Measurements from ENCODE around the gene PNKD.

PNKD gene

GRCh38 chr2:218224186-218224585, 46.1 kb upstream of the PNKD start:
- DNase-seq (ENCODE audit: low read depth in 1 of 2, low spot score in 1 of 2): no peak
- no peak for TF ChIP-seq POLR2AphosphoS5 (IDR thresholded peaks at IDR 0.05; ENCODE audit: low read depth)
- TF ChIP-seq REST (IDR thresholded peaks at IDR 0.05; ENCODE audit: insufficient replicate concordance, low read depth): no peak
- TF ChIP-seq GABPA (IDR thresholded peaks at IDR 0.05; ENCODE audit: low read depth): no peak
- TF ChIP-seq CTCF (IDR thresholded peaks at IDR 0.05; ENCODE audit: insufficient read depth, low read length): no peak
- TF ChIP-seq SPI1 (IDR thresholded peaks at IDR 0.05; ENCODE audit: borderline replicate concordance, low read depth): no peak
- H3K4me3 ChIP-seq (replicated peaks; ENCODE audit: insufficient read depth, low read length): no peak overlapping the region
- H3K27me3 ChIP-seq (ENCODE audit: insufficient read depth, poor library complexity, severe bottlenecking): no peaks in the 10 kb centered on the region
- H3K27ac ChIP-seq (replicated peaks): no peak overlapping the region; the same call in 1 of the 2 replicates

GRCh38 chr2:218226903-218227302, 43.4 kb upstream of the PNKD start:
- no peak for TF ChIP-seq REST (IDR thresholded peaks at IDR 0.05; ENCODE audit: insufficient replicate concordance, low read depth)
- no peak for TF ChIP-seq GABPA (IDR thresholded peaks at IDR 0.05; ENCODE audit: low read depth)
- TF ChIP-seq CTCF (IDR thresholded peaks at IDR 0.05; ENCODE audit: insufficient read depth, low read length): no peak
- no peak for TF ChIP-seq POLR2AphosphoS5 (IDR thresholded peaks at IDR 0.05; ENCODE audit: low read depth)
- TF ChIP-seq SPI1 (IDR thresholded peaks at IDR 0.05; ENCODE audit: borderline replicate concordance, low read depth): no peak
- Histone ChIP-seq H3K27me3 (ENCODE audit: insufficient read depth, poor library complexity, severe bottlenecking) (no peaks in the 10 kb centered on the region), H3K4me3 (replicated peaks; ENCODE audit: insufficient read depth, low read length) (no peak overlapping the region), H3K27ac (replicated peaks) (no peak overlapping the region)
- DNase-seq (ENCODE audit: low read depth in 1 of 2, low spot score in 1 of 2): no peak

GRCh38 chr2:218228366-218229090, 41.8 kb upstream of the PNKD start:
- Histone ChIP-seq H3K27ac (replicated peaks) (peak overlapping the region; percentile 70), H3K27me3 (ENCODE audit: insufficient read depth, poor library complexity, severe bottlenecking) (no peaks in the 10 kb centered on the region), H3K4me3 (replicated peaks; ENCODE audit: insufficient read depth, low read length) (no peak overlapping the region)
- TF ChIP-seq POLR2AphosphoS5 (IDR thresholded peaks at IDR 0.05; ENCODE audit: low read depth) (no peak), SPI1 (IDR thresholded peaks at IDR 0.05; ENCODE audit: borderline replicate concordance, low read depth) (no peak), GABPA (IDR thresholded peaks at IDR 0.05; ENCODE audit: low read depth) (no peak), CTCF (IDR thresholded peaks at IDR 0.05; ENCODE audit: insufficient read depth, low read length) (no peak), REST (IDR thresholded peaks at IDR 0.05; ENCODE audit: insufficient replicate concordance, low read depth) (no peak)
- no peak for DNase-seq (ENCODE audit: low read depth in 1 of 2, low spot score in 1 of 2)
